Activated CD4-positive, alpha-beta T cell treated with anti-CD3 and anti-CD28 coated beads, Interleukin-2, amount 50 U/mL, for 48 hours (primary cell): ENCODE data around the gene KCNN4.
A peak's percentile ranks its signal among the peaks of the same experiment; 100 is the strongest.
"Not testable (repeated sequence)": the region's sequence is repeated elsewhere in the genome, so short reads cannot be mapped to it uniquely, and the experiment has no call there.

Experiments
- DNase-seq, 2 experiments: peaks; one replicate each; pipeline ENCODE4 v3.0.0-alpha.2; 2020

KCNN4 gene

GRCh38 chr19:43780706-43781525 is at the start of gene KCNN4:
KCNN4 (minus strand) TSS chr19:43780973; CDS start chr19:43780861, 112 bp downstream.
- peak; percentile 78 to 83 for DNase-seq

GRCh38 chr19:43826787-43827754 is 46.3 kb upstream of the KCNN4 start, which contains the start of gene ZNF283:
ZNF283 (plus strand) TSS chr19:43827321; CDS start chr19:43833505, 6,184 bp downstream.
- peak; percentile 87 to 90 for DNase-seq

DNA sequence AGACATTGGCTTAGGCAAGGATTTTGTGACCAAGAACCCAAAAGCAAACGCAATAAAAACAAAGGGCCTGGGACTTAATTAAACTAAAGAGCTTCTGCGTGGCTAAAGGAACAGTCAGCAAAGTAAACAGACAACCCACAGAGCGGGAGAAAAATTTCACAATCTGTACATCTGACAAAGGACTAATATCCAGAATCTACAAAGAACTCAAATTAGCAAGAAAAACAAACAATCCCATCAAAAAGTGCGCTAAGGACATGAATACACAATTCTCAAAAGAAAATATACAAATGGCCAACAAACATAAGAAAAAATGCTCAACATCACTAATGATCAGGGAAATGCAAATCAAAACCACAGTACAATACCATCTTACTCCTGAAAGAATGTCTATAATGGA is 43.8 kb upstream of the KCNN4 start:
- DNase-seq: not testable (repeated sequence)

- not testable (repeated sequence) for DNase-seq
These were observed 43.1 kb upstream of the KCNN4 start for GRCh38 chr19:43823856-43824255.

DNA sequence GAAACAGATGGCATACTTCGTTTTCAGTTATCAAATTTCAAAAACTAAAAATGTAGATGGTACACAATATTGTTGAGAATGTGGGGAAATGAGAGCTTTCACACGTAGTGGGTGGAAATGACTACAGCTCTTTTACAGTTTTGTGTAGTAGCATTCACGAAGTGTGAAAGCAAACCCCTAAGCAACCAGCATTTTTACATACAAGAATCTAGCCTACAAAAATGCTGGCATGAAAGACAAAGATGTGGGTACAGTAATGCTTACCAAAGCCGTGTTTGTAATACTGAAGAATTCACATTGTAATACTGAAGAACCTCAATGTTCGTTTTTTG is 40.1 kb upstream of the KCNN4 start:
- no peak for DNase-seq

DNA sequence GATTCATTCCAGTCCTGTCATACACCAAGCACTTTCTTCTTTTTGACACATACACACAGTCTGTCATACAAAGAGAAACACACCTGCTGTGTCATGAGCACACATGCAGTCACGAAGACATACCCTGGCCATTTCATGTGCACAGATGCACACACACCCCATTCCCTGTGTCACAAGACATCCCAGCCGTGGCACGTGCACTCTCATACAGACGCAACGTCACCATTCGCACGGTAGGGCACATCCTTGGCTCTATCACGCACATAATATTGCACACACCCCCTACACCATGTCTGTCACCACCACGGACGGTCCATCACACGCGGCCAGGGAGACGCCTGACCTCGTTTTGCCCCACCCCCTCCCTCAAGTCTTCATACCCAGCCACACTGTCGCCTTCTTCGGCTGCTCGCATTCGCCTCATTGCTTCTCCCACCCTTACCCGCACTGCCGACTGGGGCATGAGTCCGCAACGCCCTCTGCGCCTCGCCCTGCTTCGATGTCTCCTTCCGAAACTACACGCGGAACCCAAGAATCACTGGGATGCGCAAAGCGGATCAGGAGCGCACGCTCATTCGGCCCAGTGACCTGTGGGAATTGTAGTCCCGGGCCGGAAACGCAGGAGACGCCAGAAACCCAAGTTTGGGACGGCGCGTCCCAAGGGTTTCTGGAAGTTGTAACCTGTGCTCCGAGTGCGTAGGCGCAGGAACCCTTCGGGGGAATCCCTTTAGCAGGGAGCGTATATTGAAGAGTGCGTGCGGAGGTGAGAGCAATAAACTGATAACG is 39.5 kb upstream of the KCNN4 start:
- peak; percentile 31 to 44 for DNase-seq

GRCh38 chr19:43818500-43818899 is 37.7 kb upstream of the KCNN4 start:
- DNase-seq: no peak

DNA sequence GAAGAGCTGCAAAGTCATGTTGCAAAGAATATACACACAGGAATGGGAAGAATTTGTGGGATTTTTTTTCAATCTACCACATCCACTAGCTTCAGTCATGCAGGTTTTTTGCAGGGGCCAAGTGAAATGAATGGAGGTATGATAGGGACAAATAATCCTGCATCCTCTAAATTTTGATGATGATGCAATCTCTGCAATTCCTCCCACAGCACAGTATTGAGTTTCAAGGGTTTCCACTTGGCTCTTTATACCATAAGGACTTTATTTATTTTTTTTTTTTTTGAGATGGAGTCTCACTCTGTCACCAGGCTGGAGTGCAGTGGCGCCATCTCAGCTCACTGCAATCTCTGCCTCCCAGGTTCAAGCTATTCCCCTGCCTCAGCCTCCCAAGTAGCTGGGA is 36.7 kb upstream of the KCNN4 start:
- not testable (repeated sequence) for DNase-seq

GRCh38 chr19:43814663-43815352 is 34.0 kb upstream of the KCNN4 start:
- no peak for DNase-seq

DNA sequence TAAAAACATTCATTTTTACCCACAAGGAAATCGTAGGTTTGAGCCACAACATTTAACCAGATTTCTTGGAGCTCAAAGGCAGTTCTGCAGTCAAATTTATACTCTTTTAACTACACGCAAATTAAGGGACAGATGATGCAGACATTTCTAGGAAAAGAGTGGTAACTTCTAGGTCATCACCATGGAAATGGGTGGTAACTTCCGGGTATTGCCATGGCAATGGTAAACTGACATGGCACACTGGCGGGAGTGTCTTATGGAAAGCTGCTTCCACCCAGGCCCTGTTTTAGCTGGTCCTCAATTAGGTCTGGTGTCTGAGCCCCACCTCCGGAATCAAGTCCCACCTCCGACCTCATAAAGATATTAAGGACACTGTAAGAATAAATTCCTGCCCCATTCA is 31.9 kb upstream of the KCNN4 start:
- peak in 1 of 2 experiments; percentile 8 for DNase-seq

DNA sequence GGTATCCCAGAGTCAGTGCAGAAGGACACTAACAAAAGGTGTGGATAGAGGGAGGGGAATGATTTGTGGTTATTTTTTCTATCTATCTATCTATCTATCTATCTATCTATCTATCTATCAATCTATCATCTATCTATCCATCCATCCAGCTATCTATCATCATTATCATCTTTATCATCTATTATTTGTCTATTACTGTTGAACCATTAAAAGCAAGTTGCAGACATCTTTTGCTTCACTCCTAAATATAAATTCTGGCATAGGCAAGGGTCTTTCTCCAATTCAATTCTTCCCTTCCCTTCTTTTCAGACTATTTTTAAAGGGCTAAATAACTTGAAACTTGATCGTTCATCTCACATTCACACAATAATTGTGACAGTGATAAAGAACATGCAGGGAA is 31.5 kb upstream of the KCNN4 start:
- DNase-seq: no peak

GRCh38 chr19:43811837-43812236 is 31.1 kb upstream of the KCNN4 start:
- no peak for DNase-seq

GRCh38 chr19:43809762-43810696 is 29.3 kb upstream of the KCNN4 start:
- DNase-seq: no peak

- no peak for DNase-seq
These were observed 26.9 kb upstream of the KCNN4 start for GRCh38 chr19:43807651-43808050.

DNA sequence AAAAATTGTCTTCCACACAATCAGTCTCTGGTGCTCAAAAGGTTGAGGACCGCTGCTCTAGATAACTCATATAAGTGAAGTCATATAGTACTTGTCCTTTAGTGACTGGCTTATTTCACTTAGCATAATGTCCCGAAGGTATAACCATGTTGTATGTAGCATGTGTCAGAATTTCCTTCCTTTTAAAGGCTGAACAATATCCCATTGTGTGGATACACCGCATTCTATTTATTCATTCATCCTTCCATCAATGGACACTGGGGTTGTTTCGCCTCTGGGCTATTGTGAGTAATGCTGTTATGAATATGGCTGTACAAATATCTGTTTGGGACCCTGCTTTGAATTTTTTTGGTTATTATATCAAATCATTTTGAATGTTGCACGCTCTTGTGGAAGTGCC is 26.1 kb upstream of the KCNN4 start:
- DNase-seq: no peak

GRCh38 chr19:43806401-43806800 is 25.6 kb upstream of the KCNN4 start:
- DNase-seq: not testable (repeated sequence)

DNA sequence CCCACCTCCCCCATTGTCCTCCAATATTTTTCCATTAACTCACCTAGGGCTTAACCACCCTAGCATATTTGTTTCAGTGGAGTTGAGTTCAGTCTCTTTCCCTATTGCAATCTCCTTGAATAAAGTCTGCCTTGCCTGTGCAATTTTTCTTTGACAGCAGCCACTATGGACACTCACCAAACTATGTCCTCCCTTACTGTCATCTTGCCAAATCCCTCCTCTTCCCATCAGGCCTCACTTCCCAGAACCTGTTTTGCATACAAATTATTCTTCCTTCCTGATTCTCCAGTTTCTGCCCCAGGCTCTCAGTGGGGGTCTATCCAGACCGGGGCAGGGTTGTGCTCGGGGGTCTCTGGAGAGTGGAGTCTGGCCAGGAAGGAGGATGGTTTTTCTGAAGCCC is 23.7 kb upstream of the KCNN4 start:
- DNase-seq: no peak

DNA sequence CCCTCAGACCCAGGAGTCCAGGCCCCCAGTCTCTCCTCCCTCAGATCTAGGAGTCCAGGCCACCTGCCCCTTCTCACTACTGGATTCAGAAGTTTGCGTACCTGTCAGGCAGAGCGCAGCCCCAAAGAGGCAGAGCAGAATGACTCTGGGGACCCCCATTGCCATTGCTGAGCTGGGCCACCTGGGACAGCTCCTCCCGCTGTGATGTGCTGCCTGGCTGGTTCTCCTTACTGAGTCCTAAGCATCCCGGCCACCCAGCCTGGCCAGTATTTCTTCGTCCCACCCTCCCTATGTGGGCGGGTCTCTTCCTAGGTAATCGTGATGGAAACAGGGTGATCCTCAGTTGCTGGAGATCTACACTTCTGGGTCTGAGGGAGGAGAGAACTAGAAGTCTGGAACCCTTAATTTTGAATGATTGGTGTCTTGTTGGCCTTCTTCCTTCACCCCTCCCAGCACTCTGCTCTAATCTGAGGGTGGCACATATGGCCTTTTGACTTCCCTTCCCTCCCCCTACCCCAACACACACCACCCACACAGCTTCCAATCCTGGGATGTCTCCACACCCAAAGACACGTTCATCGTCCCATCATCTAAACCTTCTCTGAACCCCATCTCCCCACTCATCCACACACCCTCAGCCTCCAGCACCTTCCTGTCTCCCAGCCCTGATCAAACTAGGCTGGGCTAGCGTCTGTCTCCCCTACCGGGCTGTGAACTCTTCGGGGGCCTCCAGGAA is 21.6 kb upstream of the KCNN4 start, which contains the start of gene LYPD5:
Gene LYPD5 (minus strand): TSS at position 232 of the 736 bp plus-strand sequence. CDS start 67 bp downstream, at position 165.
- no peak for DNase-seq

DNA sequence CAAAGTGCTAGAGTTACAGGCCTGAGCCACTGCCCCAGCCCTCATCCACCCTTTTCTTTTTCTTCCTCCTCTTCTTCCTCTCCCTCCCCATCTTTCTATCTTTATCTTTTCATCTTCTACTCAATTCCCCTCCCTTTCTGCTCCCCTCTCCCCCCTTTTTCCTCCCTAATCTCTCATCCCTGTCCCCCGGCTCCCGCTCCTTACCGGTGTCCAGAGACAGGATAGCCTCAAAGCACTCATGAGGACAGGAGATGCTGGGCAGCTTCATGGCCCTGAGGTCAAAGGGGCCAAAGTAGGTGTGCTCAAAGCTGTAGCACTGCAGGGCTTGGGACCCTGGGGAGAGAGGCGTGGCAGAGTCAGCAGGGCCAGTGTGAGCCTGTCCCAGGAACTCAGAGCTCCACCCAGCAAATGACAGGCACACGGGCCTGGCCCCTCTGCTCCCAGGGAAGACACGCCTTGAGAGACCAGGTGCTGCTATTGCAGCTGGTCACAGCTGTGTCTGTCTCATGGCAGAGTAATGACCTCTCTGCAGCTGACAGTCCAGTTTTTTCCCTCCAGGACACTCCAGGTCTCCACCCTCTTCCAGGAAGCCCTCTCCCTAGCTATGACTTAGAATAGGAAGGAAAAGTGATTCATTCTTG is 18.8 kb upstream of the KCNN4 start:
- DNase-seq: no peak
